ENCODE measurements around the gene GPS1.

DNA sequence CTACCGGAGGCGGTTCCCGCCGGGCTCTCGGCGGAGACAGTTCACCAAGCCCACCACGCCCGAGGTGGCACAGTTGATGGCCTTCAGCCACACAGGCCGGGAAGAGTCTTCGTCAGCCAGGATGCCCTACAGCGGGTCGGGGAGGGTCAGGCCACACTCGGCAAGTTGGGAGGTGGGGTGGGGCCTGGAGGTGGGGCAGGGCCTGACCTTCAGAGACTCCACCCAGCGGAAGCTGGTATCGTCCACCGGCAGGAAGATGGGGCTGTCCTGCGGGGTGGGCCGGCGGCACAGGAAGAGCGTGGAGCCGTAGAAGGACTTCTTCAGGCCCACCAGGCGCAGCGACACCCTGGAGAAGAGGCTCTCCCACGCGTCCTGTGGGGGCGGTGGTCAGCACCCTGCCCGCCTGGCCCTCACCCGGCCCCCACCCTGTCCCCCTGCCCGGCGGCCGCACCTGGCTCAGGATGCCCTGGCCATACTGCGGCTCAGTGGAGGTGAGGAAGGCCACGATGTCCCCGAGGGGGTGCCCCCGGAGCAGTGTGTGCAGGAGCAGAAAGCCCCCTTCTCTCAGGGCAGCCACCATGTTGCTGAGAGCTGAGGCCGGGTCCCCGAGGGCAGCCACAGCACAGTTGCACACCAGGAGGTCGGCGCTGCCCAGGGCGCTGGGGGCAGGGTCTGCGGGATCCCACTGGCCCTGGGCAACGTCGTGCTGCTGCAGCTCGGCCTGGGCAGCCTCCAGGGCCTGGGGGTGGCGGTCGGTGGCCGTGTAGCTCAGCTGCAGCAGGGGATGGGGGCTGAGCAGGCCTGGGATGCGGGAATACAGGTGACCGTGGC lies 33.5 kb downstream of the GPS1 start:
- TF ChIP-seq CTCF (conservative IDR thresholded peaks at IDR 0.05; ENCODE audit: low read length) (no peak), EZH2phosphoT487 (IDR thresholded peaks at IDR 0.05; ENCODE audit: borderline replicate concordance) (no peak)
